Measurements from ENCODE around the gene GMDS. TPM values are rescaled to one million over a fixed set of nuclear protein-coding genes. Genes with fewer than 3 reads are reported as not detected.
A peak's percentile ranks its signal among the peaks of the same experiment; 100 is the strongest.

GMDS gene
- total and polyA plus RNA-seq, 2 of the 8 experiments (the other 6 are each of a cell fraction or from before 2014, with no cell fraction given): 16.8 to 50.0 TPM

- TF ChIP-seq JUND (IDR thresholded peaks at IDR 0.05; ENCODE audit: low read length): 0 out of 2 replicates have a peak, but pooled peaks have one; percentile 30
- TF ChIP-seq SP1 (IDR thresholded peaks at IDR 0.05; ENCODE audit: low read depth, low read length): no peak
- no peak for TF ChIP-seq POLR2A (IDR thresholded peaks at IDR 0.05; ENCODE audit: control extremely low read depth in 1 of 2, low read depth in 2 of 2, low read length in 2 of 2)
- peak; percentile 42 for TF ChIP-seq CREB1 (IDR thresholded peaks at IDR 0.05)
- TF ChIP-seq GABPA (IDR thresholded peaks at IDR 0.05; ENCODE audit: borderline replicate concordance, insufficient read depth, low read length): peak; percentile 30; the same call in 1 of the 2 replicates
- peak; percentile 52; the same call in 1 of the 2 replicates for TF ChIP-seq TBP (IDR thresholded peaks at IDR 0.05; ENCODE audit: low read depth, low read length)
- TF ChIP-seq POLR2AphosphoS5 (IDR thresholded peaks at IDR 0.05; ENCODE audit: low read depth, low read length): no peak
- TF ChIP-seq NRF1 (IDR thresholded peaks at IDR 0.05; ENCODE audit: low read depth, low read length): no peak
- TF ChIP-seq KDM4A (IDR thresholded peaks at IDR 0.05; ENCODE audit: low read depth, low read length, severe bottlenecking): peak; percentile 79
- TF ChIP-seq EGR1 (IDR thresholded peaks at IDR 0.05; ENCODE audit: borderline replicate concordance, low read depth, low read length): 0 out of 2 replicates have a peak, but pooled peaks have one; percentile 25
These were observed 641.0 kb downstream of the GMDS start (continued) for GRCh38 chr6:1604158-1605003.
